GM19455 (cell line): ENCODE results near the gene ZMYM4.

Experiments
- ATAC-seq: cut with Tn5 transposase; IDR thresholded peaks from one replicate; pipeline ENCODE4 v1.9.1; 2021; ENCODE audit not compliant: unreplicated experiment

Gene ZMYM4

GRCh38 chr1:35274197-35274596 lies 5.7 kb downstream of the ZMYM4 start:
- no peak for ATAC-seq

GRCh38 chr1:35278886-35279554 lies 10.5 kb downstream of the ZMYM4 start:
- no peak for ATAC-seq

DNA sequence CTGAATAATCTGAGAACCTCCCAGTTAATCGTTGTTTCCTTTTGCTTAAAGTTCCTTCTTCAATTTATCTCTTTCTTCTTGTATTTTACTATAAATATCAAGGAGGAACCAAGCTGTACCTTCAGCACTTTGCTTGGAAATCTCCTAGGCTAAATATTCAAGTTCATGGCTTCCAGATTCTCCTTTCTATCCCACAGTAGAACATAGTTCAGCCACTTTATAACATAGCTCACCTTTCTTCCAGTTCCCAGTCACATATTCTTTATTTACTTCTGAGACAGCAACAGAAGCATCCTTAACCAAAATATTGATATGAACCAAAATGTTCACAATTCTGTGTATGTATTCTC lies 11.0 kb downstream of the ZMYM4 start:
- ATAC-seq: no peak

DNA sequence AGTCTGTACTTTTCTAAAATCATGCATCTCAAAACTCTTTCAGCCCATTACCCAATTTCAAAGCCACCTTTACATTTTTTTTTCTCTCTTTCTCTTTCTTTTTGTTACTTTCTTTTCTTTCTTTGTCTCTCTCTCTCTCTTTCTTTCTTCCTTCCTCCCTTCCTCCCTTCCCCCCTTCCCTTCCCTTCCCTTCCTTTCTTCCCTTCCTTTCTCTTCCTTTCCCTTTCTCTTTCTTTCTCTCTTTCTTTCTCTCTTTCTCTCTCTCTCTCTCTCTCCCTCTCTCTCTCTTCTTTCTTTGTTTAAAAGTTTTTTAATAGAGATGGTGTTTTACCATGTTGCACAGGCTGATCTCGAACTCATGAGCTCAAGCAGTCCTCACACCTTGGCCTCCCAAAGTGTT lies 11.5 kb downstream of the ZMYM4 start:
- ATAC-seq: no peak

DNA sequence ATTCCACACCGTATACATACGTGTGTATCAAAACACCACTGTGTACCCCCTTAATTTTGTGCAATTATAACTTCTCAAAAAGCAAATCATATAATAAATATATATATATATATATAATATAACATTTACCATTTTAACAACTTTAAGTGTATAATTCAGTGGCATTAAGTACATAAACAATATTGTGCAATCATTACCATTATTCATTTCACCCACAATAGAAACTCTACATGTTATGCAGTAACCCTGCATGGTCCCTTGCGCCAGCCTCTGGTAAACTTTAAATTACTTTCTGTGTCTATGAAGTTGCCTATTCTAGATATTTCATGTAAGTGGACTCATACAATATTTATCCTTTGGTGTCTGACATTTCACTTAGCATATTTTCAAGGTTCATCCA lies 13.1 kb downstream of the ZMYM4 start:
- ATAC-seq: no peak

GRCh38 chr1:35282172-35282571 lies 13.7 kb downstream of the ZMYM4 start:
- ATAC-seq: no peak

DNA sequence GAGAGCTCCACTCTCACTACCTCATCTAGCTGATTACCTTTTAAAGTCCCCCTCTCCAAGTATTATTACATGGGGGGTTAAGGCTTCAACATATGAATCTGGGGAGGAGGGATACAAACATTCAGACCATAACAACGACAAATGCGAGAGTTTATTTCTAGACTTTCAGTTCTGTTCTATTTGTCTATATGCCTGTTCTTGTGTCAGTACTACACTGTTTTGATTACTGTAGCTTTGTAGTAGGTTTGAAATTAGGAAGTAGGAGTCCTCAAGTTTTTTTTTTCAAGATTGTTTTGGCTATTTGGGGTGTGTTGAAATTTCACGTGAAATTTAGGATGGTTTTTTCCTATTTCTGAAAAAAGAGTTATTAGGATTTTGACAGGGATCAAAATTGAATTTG lies 16.3 kb downstream of the ZMYM4 start:
- no peak for ATAC-seq

DNA sequence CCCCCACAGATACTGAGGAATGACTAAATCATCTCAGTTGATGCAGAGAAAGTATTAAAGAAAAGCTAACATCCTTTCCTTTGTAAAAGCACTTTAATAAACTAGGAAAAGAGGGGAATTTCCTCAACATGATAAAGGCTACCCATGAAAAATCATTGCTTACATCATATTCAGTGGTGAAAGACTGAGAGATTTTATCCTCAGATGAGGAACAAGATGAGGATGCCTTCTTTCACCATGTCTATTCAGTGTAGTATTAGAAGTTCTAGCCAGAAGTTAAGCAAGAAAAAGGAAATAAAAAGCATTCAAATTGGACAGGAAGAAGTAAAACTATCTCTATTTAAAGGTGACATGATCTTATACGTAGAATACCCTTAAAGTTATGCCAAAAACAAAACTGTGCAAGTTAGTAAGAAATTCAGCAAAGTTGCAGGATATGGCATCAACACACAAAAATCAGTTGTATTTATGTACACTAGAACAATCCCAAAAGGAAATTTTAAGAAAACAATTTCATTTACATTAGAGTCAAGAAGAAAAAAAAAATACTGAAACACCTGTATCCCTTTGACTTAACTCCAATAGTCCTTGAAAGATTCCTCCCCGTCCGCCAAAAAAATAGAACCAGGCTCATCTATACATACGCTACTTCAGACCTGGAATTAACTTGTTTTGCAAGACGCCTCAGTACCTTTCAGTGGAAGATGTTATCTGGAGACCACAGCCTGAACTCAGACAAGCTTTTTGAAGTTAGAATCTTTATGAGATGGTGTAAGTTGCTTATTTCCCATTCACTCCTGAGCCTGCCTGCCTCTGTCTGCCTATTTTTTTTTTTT lies 17.5 kb downstream of the ZMYM4 start:
- ATAC-seq: no peak

DNA sequence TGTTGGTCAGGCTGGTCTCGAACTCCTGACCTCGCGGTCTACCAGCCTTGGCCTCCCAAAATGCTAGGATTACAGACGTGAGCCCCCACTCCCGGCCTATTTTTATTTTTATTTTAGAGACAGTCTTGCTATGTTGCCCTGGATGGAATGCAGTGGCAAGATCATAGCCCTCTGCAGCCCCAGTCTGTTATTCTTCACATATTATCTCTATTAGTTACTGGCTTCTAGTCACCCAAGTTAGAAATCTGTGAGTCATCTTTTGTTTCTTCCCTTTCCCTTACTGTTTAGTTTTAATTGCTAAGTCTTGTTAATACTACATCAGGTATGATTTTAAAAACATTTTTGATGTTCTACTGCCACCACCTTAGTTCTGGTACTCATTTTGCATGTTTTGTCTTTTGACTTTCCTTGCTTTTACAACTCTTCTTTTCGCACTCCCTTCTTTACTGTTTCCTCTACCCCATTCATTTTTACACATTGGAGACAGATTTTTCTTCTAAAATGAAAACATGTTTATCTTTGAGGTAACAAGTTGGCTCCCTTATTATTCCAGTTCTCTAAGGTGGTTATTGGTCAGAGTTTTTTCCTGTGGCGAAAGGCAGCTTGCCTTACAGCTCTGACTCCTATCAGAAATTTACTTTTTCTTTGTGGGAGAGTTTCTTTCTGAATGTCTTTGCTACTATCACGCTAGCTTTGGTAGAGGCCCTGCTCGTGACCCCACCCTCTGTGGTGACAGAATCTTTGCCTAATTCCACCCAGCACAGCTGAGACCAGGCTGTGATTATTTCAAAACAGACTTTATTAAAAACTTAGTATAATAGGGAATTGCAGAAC lies 19.5 kb downstream of the ZMYM4 start:
- no peak for ATAC-seq

DNA sequence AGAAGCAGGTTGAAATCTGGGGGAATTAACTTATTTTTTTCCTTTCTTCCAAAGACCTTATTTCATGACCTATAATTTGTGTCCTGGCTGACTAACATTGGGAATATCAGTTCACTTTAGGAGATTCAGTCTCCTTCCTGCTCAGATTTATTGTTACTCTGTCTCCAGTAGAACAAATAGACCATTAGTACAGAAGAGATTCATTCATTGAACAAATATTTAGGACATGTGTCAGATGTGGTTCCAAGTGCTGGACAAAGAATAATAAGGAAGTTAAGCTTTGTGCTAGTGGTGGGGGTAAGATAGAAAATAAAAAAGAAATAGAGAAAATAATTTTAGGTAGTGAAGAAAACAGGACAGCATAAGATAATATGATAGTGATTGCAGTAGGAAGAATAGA lies 20.3 kb downstream of the ZMYM4 start:
- ATAC-seq: no peak

GRCh38 chr1:35290452-35290851 lies 21.9 kb downstream of the ZMYM4 start:
- no peak for ATAC-seq

DNA sequence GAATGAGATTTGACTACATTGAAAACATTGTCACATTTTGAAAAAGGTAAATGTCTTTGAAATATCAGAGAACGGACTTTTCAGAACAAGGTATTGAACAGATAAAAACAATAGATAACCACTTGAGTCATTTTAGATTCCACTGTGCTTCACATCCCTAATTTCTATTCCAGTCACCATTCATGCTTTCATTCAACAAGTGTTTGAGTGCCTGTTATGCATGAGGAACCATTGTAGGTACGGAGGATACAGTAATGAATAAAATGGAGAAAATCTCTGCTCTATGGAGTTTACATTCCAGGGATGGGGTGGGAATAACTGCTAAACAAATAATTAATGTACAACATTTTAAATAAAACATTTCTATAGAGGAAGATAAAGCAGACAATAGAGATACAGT lies 26.3 kb downstream of the ZMYM4 start:
- no peak for ATAC-seq

GRCh38 chr1:35297886-35298285 lies 29.4 kb downstream of the ZMYM4 start:
- no peak for ATAC-seq

GRCh38 chr1:35298464-35298863 lies 30.0 kb downstream of the ZMYM4 start:
- ATAC-seq: peak; percentile 64

GRCh38 chr1:35300376-35300775 lies 31.9 kb downstream of the ZMYM4 start:
- no peak for ATAC-seq

DNA sequence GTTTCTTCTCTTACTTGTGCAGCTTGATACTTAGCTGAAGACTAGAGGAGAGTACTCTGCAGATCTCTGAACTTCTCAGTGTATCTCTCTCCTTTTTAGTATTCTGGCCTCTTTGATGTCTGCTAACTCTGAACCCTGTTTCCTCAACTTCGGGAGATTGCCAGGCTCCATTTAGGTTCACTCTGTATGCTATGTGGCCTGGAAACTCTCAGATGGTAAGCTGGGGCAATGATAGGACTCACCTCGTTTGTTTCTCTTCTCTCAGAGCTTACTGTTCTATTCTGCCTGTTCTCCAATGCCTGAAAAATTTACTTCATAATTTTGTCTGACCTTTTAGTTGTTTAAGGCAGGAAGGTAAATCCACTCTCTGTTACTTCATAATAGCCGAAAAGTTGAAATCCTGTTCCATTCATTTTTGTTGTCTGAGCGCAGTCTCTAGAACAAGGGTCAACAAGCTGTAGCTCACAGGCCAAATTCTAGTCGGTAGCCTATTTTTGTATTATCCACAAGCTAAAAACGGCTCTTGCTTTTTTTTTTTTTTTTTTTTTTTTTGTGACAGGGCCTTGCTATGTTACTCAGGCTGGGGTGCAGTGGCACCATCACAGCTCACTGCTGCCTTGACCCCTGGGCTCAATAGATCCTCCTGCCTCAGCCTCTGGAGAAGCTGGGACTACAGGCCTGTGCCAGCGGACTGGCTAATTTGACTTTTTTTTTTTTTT lies 33.3 kb downstream of the ZMYM4 start:
- no peak for ATAC-seq

DNA sequence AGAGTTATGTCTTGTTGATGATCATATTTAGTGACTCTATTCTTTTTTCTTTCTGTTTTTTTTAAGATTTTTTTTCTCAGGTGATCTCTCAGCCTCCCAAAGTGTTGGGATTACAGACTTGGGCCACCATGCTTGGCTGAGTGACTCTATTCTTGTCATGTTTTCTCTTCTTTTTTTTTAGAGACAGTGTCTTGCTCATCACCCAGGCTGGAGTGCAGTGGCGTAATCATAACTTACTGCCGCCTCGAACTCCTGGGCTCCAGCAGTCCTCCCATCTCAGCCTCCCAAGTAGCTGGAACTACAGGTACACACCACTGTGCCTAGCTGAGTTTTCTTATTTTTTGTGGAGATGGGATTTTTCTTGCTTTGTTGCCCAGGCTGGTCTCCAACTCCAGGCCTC lies 36.9 kb downstream of the ZMYM4 start:
- no peak for ATAC-seq

- ATAC-seq: no peak
Observed at GRCh38 chr1:35315649-35316048, 47.1 kb downstream of the ZMYM4 start.

GRCh38 chr1:35316264-35316663 lies 47.8 kb downstream of the ZMYM4 start:
- no peak for ATAC-seq

DNA sequence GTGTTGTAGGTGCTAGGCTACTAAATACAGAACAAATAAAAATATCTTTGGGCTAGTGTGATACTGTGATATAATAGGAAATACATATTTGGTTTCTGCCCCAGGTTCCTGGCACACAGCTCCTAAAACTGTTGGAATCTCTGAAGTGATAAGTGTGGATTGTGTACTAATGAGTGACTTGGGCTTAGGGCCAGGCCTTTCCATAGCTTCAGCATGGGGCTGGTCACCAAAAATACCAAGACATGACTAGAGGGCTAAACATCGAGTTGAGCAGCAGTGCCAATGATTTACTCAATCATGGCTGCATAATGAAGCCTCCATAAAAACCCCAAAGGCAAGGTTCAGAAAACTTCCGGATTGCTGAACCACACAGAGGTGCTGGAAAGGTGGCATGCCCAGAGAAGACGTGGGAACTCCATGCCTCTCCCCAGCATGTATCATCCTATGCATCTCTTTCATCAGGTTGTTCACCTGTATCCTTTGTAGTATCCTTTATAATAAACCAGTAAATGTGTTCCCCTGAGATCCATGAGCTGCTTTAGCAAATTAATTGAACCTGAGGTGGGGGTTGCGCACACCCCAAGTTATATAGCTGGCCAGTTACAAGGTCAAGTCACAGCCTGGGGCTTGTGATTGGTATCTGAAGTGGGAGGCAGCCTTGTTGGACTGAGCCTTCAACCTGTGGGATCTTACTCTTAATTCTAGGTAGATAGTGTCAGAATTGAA lies 51.6 kb downstream of the ZMYM4 start:
- ATAC-seq: no peak

- no peak for ATAC-seq
Observed at GRCh38 chr1:35320937-35321336, 52.4 kb downstream of the ZMYM4 start.
